Activated naive CD4-positive, alpha-beta T cell treated with anti-CD3 and anti-CD28 coated beads, Interleukin-2, amount 10 ng/mL, durations not matched to agents 7 days and 5 days (primary cell): Measurements from ENCODE around the gene PLCH1.
"Not testable (repeated sequence)": the region's sequence is repeated elsewhere in the genome, so short reads cannot be mapped to it uniquely, and the experiment has no call there.

Experiments
- CTCF ChIA-PET: fragments of 350-600 bp; sonication (Branson Sonifier 250); formaldehyde crosslinking; loops from one replicate; lab custom pipeline; 2021; ENCODE audit warnings: antibody characterized with exemption; lab: Charles Lee
- DNase-seq: peaks from one replicate; pipeline ENCODE4 v3.0.0-alpha.2; 2020
- H3K27ac Mint-ChIP-seq: one replicate; pipeline ENCODE4 v1.8.0; 2021; ENCODE audit warnings: mild to moderate bottlenecking, moderate library complexity, mixed read lengths
- H3K27me3 Mint-ChIP-seq: one replicate; pipeline ENCODE4 v1.8.0; 2021; ENCODE audit warnings: mild to moderate bottlenecking, mixed read lengths
- H3K36me3 Mint-ChIP-seq: one replicate; pipeline ENCODE4 v1.8.0; 2021; ENCODE audit warnings: mixed read lengths
- H3K4me1 Mint-ChIP-seq: one replicate; pipeline ENCODE4 v1.8.0; 2021; ENCODE audit warnings: mixed read lengths
- H3K4me3 Mint-ChIP-seq: one replicate; pipeline ENCODE4 v1.8.0; 2021; ENCODE audit warnings: mild to moderate bottlenecking, moderate library complexity, mixed read lengths
- H3K9me3 Mint-ChIP-seq: one replicate; pipeline ENCODE4 v1.8.0; 2021; ENCODE audit warnings: mixed read lengths

The PLCH1 gene

DNA sequence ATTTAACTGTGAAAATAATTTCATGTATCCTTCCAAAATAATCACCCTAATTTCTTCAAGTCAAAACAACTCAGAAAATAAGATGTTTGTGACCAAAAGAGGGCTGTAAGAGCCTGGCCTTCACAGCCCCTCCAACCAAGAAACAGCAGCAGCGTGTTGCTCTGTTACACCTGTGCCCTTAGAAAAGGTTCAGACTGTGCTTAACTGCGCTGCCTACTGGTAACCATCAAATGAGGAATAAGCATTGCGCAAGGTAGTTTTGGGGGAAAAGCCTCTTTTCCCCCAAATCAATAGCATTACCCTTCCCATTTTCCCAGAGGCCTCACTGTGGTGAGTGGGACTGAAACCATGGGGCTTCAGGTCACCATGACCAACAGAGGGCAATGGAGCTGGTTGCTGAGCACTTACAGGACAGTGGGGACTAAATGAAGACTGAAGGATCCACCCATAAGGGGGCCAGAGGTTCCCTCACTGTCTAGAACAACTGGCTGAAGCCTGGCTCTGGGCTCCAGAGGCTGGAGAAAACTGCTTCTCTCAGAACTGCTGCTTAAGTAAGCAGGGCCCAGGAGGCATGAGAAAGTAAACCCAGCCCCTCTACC lies 110.7 kb downstream of the PLCH1 start:
- CTCF ChIA-PET = interaction anchor here (0.7 kb wide), 1 partner anchor 110 kb away, joined by 3 read pairs; no protein-coding TSS in a partner anchor

DNA sequence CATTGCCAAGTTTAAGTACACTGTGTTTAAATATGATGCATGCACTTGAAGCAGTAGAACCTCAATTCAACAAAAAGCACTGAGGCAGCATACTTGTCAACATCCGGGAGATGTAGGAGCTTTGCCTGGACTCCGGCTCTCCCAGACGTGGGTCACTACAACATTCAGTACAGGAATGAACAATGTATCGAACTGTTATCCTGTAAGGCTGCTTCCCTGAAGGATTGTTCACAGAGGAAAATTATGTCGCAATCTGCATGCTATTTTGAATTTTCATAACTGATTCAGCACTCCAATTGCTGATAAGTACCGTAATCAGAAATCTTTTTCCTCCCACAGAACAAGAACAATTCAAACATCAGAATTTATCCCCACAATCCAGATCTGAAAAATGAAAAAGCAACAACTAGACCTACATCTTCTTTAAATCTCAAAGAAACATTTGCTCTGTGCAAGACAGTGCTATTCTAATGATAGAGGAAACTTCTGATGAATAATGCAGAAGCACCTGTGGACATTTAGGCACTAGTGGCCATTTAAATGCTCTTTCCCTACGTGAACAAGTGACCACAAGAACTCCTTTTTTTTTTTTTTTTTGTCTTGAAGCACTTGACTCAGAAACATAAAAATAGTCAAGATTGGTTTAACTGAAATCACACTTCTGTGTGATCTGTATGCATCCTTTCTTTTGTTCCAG lies 113.4 kb downstream of the PLCH1 start:
- no peaks in the 10 kb centered on the region for H3K36me3 Mint-ChIP-seq
- no peak overlapping the region for H3K4me3 Mint-ChIP-seq
- CTCF ChIA-PET = no interaction called here
- peaks cover 6% of the 10 kb centered on the region for H3K27me3 Mint-ChIP-seq
- no peak for DNase-seq
- H3K4me1 Mint-ChIP-seq = no peaks in the 10 kb centered on the region
- no peaks in the 10 kb centered on the region for H3K9me3 Mint-ChIP-seq
- H3K27ac Mint-ChIP-seq = no peak overlapping the region

More for the DNA sequence above, 110.7 kb downstream of the PLCH1 start:
- Mint-ChIP-seq H3K27me3 (peaks cover 6% of the 10 kb centered on the region), H3K4me3 (no peak overlapping the region), H3K4me1 (no peaks in the 10 kb centered on the region), H3K27ac (no peak overlapping the region), H3K9me3 (no peaks in the 10 kb centered on the region), H3K36me3 (no peaks in the 10 kb centered on the region)
- no peak for DNase-seq

DNA sequence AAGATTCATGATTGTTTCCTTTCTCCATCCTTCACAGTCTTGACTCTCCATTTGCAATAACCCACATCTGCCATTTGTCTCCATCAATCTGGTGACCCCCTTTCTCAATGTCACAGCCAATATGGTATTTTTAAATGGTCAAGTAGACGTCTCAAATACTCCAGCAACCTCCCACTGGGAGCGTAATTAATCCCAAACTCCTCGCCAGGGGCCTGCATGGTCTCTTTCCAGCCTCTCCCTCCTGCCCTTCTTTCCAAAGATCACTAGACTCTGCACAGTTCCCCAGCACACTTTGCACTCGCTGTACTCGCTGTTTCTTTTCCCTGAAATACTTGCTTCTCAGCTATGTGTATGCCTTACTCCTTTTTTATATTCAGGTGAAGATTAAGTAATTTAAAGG lies 115.3 kb downstream of the PLCH1 start:
- CTCF ChIA-PET = no interaction called here
- H3K27ac Mint-ChIP-seq = no peak overlapping the region
- peaks cover 6% of the 10 kb centered on the region for H3K27me3 Mint-ChIP-seq
- no peak overlapping the region for H3K4me3 Mint-ChIP-seq
- no peaks in the 10 kb centered on the region for H3K9me3 Mint-ChIP-seq
- DNase-seq = no peak
- H3K36me3 Mint-ChIP-seq = no peaks in the 10 kb centered on the region
- no peaks in the 10 kb centered on the region for H3K4me1 Mint-ChIP-seq

DNA sequence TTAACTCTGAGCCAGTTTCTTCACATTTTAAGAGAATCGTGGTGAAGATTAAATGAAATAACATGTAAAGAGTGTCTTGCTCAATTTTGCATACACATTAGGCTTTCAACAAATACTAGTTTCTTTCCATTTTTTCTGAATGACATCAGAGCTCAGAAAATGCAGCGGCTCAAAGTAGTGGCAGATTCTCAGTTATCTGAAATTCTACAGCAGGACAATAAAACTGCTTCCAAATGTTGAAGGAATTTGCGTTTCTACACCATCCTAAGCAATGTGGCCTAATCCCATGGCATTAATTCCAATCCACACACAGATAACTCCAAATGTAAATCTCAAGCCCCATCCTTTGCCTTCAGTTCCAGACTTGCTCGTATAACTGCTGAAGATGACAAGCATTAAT lies 115.8 kb downstream of the PLCH1 start:
- H3K36me3 Mint-ChIP-seq = no peaks in the 10 kb centered on the region
- no peak overlapping the region for H3K4me3 Mint-ChIP-seq
- CTCF ChIA-PET = no interaction called here
- H3K9me3 Mint-ChIP-seq = no peaks in the 10 kb centered on the region
- H3K27me3 Mint-ChIP-seq = peaks cover 6% of the 10 kb centered on the region
- no peaks in the 10 kb centered on the region for H3K4me1 Mint-ChIP-seq
- no peak for DNase-seq
- no peak overlapping the region for H3K27ac Mint-ChIP-seq

DNA sequence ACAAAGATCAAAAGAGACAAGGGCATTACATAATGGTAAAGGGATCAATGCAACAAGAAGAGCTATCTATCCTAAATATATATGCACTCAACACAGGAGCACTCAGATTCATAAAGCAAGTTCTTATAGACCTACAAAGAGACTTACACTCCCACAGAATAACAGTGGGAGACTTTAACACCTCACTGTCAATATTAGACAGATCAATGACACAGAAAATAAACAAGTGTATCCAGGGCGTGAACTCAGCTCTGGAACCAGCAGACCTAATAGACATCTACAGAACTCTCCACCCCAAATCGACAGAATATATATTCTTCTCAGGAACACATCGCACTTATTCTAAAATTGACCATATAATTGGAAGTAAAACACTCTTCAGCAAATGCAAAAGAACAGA lies 122.2 kb downstream of the PLCH1 start:
- H3K4me3 Mint-ChIP-seq, H3K27ac Mint-ChIP-seq, CTCF ChIA-PET, H3K9me3 Mint-ChIP-seq, H3K36me3 Mint-ChIP-seq, H3K27me3 Mint-ChIP-seq, H3K4me1 Mint-ChIP-seq, DNase-seq: not testable (repeated sequence)

DNA sequence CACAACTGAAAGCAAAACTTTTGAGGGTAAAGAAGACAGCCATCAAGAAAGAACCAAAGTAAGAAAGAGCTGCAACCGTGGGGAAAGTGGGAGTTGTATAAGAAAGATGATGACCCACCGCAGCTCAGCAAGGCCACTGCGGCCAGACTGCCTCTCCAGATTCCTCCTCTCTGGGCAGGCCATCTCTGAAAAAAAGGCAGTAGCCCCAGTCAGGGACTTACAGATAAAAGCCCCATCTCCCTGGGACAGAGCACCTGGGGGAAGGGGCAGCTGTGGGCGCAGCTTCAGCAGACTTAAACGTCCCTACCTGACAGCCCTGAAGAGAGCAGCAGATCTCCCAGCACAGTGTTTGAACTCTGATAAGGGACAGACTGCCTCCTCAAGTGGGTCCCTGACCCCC lies 124.3 kb downstream of the PLCH1 start:
- H3K36me3 Mint-ChIP-seq, H3K9me3 Mint-ChIP-seq, H3K27ac Mint-ChIP-seq, DNase-seq, CTCF ChIA-PET, H3K4me3 Mint-ChIP-seq, H3K4me1 Mint-ChIP-seq, H3K27me3 Mint-ChIP-seq: not testable (repeated sequence)

DNA sequence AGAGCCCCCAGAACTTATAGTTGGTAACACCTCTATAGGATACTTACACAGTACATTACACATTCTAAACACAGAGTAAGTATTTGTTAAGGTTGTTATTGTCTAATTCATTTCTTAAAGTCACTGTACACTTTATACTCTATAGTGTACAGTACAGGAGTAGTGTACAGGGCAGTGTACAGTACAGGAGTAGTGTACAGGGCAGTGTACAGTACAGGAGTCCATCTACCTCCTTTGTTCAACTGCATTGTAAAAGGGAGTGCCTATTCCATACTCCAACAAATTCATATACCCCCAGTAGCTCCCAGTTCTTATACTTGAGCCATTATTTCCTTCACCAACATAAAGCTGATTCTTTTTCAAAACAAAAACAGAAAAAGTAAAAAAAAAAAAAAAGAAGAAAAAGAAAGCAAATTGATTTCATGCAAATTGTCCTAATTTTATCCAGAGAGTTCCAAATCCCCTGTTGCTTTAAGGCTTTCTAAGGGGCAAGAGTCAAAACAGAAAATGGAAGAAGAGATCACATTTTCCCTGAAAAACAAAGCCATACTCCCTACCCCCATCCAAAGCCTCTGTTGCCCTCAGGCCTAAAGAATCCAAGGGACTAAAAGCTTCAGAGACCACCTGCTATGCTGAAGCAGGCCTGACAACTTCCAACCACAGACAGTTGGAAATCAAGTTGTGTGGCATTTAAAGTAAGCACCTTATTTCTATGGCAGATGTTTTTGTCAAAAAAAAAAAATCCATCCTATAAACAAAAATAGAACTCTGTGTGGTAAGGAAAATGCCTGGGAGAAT lies 125.6 kb downstream of the PLCH1 start:
- Mint-ChIP-seq H3K9me3 (peaks cover 7% of the 10 kb centered on the region), H3K36me3 (no peaks in the 10 kb centered on the region), H3K4me1 (no peaks in the 10 kb centered on the region), H3K27ac (no peak overlapping the region), H3K4me3 (no peak overlapping the region), H3K27me3 (no peaks in the 10 kb centered on the region)
- no peak for DNase-seq
- CTCF ChIA-PET = no interaction called here

DNA sequence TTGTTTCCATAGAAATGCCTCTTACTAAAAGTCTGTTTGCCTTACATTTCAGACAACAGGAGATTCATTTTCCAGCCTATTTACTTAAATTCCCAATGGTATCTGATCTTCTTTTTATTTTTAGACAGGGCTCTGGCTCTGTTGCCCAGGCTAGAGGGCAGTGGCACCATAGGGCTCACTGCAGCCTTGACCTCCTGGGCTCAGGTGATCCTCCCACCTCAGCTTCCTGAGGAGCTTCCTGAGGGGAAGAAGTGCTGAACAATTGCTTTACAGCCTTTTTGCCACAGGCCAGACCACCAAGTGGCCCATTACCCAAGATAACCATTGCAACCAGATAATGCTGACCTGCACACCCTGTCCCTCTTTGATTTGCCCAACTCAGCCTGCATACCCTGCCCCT lies 126.3 kb downstream of the PLCH1 start:
- no peaks in the 10 kb centered on the region for H3K36me3 Mint-ChIP-seq
- CTCF ChIA-PET = no interaction called here
- H3K4me1 Mint-ChIP-seq = no peaks in the 10 kb centered on the region

DNA sequence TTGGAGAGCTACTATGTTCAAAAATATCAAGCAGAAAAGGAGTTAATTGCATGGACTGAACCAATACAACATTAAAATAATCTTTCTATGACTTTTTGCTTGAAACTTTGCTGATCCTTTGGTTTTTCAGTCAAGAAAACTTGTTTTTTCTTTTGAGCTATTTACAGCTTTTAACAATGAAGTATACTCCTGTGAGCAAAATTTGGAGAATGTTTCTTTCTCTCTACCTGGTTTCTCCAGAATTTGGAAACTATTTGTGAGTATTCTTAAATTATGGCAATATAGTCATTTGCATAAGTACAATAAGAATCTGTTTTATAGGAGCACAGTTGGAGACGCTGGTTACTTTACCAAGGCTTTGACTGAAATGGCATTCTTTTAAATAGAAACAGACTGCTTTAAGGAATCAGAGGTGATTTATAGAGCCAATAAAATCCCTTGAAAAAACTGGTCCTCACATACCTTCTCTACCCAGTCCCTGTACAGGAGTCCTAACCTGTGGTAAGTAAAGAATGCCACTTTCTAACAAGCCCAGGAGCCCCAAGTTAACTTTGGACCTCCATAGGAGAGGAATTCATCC lies 127.4 kb downstream of the PLCH1 start:
- no peaks in the 10 kb centered on the region for H3K27me3 Mint-ChIP-seq
- H3K36me3 Mint-ChIP-seq = no peaks in the 10 kb centered on the region

More for the DNA sequence above, 126.3 kb downstream of the PLCH1 start:
- Mint-ChIP-seq H3K4me3 (no peak overlapping the region), H3K9me3 (peaks cover 7% of the 10 kb centered on the region), H3K27ac (no peak overlapping the region), H3K27me3 (no peaks in the 10 kb centered on the region)
- DNase-seq = no peak

DNA sequence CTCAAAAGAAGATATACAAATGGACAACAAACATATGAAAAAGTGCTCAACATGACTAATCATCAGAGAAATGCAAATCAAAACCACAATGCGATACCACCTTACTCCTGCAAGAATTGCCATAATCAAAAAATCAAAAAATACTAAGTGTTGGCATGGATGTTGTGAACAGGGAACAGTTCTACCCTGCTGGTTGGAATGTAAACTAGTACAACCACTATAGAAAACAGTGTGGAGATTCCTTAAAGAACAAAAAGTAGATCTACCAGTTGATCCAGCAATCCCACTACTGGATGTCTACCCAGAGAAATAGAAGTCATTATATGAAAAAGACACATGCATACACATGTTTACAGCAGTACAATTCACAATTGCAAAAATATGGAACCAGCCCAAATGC lies 129.7 kb downstream of the PLCH1 start:
- H3K27ac Mint-ChIP-seq, CTCF ChIA-PET, H3K36me3 Mint-ChIP-seq, H3K4me3 Mint-ChIP-seq, H3K9me3 Mint-ChIP-seq, H3K27me3 Mint-ChIP-seq, H3K4me1 Mint-ChIP-seq, DNase-seq: not testable (repeated sequence)

More for the DNA sequence above, 127.4 kb downstream of the PLCH1 start:
- DNase-seq = no peak
- CTCF ChIA-PET = no interaction called here
- no peaks in the 10 kb centered on the region for H3K4me1 Mint-ChIP-seq
- no peak overlapping the region for H3K27ac Mint-ChIP-seq
- peaks cover 7% of the 10 kb centered on the region for H3K9me3 Mint-ChIP-seq
- no peak overlapping the region for H3K4me3 Mint-ChIP-seq

DNA sequence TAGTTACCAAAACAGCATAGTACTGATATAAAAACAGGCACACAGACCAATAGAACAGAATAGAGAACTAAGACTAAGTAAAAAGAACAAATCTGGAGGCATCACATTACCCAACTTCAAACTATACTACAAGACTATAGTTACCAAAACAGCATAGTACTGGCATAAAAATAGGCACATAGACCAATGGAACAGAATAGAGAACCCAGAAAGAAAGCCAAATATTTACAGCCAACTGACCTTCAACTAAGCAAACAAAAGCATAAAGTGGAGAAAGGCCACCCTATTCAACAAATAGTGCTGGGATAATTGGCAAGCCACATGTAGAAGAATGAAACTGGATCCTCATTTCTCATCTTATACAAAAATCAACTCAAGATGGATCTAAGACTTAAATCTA lies 130.5 kb downstream of the PLCH1 start:
- H3K36me3 Mint-ChIP-seq, H3K9me3 Mint-ChIP-seq, H3K27ac Mint-ChIP-seq, CTCF ChIA-PET, H3K27me3 Mint-ChIP-seq, H3K4me3 Mint-ChIP-seq, H3K4me1 Mint-ChIP-seq, DNase-seq: not testable (repeated sequence)

DNA sequence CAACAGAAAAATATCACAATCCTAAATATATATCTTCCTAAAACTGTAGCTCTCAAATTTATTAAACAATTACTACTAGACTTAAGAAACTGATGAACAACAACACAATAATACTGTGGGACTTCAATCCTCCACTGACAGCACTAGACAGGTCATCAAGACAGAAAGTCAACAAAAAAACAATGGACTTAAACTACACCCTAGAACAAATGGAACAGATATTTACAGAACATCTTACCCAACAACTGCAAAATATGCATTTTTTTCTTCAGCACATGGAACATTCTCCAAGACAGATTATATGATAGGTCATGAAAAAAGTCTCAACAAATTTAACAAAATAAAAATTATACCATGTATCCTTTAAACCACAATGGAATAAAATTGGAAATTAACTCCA lies 133.4 kb downstream of the PLCH1 start:
- Mint-ChIP-seq H3K4me1 (no peaks in the 10 kb centered on the region), H3K27ac (no peak overlapping the region), H3K27me3 (no peaks in the 10 kb centered on the region), H3K4me3 (no peak overlapping the region), H3K36me3 (no peaks in the 10 kb centered on the region), H3K9me3 (peaks cover 17% of the 10 kb centered on the region)
- DNase-seq = no peak
- CTCF ChIA-PET = no interaction called here

DNA sequence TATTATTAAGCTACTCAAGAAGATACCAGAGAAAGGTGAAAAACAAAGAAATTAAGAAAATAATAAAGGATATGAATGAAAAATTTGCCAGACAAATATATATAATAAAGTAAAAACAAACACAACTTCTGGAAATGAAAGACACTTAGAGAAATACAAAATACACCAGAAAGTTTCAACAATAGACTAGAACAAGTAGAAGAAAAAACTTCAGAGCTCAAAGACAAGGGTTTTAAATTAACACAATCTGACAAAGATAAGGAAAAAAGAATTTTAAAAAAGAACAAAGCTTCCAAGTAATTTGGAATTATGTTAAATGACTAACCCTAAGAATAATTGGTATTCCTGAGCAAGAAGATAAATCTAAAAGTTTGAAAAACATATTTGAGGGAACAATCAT lies 135.3 kb downstream of the PLCH1 start:
- Mint-ChIP-seq H3K36me3 (no peaks in the 10 kb centered on the region), H3K4me3 (no peak overlapping the region), H3K27me3 (no peaks in the 10 kb centered on the region), H3K4me1 (no peaks in the 10 kb centered on the region), H3K27ac (no peak overlapping the region), H3K9me3 (peaks cover 10% of the 10 kb centered on the region)
- CTCF ChIA-PET = no interaction called here
- DNase-seq = no peak

DNA sequence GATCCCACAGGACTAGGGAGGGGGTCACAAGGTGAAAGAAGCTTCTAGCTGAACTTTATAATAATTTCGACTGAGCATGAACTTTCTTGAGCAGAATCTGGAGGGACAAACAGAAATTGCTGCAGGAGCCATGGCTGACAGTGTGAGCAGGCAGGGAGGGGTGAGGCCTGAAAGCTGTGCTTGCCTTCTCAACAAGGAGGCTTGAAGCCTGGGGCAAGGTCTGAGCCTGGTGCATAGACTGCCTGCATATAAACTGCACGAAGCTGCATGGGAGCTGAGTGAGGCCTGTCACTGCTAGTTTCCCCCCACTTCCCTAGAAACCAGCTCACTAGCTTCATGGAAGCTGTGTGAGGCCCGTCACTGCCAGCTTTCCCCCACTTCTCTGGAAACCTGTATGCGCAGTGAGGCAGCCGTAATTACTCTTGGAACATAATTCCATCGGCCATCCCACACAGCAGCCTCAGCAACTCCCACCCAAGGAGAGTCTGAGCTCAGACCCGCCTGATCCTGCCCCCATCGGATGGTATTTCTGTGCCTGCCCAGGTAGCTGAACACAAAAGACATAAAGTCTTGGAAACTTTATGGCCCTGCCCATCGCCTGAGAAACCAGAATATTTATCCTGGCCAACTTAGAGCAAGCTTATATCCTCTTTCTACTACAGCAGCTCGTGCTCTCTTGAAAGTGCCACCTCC lies 136.5 kb downstream of the PLCH1 start:
- DNase-seq = no peak
- Mint-ChIP-seq H3K4me1 (no peaks in the 10 kb centered on the region), H3K9me3 (peaks cover 10% of the 10 kb centered on the region), H3K27ac (no peak overlapping the region), H3K27me3 (no peaks in the 10 kb centered on the region), H3K4me3 (no peak overlapping the region), H3K36me3 (no peaks in the 10 kb centered on the region)
- CTCF ChIA-PET = no interaction called here
